GM18502 (cell line): Measurements from ENCODE around the gene PHYKPL.
"Not testable (repeated sequence)": the region's sequence is repeated elsewhere in the genome, so short reads cannot be mapped to it uniquely, and the experiment has no call there.

Experiments used
- ATAC-seq: cut with Tn5 transposase; IDR thresholded peaks from one replicate; pipeline ENCODE4 v1.9.1; 2021; ENCODE audit warnings: mild to moderate bottlenecking; ENCODE audit not compliant: unreplicated experiment, poor library complexity

The PHYKPL gene

DNA sequence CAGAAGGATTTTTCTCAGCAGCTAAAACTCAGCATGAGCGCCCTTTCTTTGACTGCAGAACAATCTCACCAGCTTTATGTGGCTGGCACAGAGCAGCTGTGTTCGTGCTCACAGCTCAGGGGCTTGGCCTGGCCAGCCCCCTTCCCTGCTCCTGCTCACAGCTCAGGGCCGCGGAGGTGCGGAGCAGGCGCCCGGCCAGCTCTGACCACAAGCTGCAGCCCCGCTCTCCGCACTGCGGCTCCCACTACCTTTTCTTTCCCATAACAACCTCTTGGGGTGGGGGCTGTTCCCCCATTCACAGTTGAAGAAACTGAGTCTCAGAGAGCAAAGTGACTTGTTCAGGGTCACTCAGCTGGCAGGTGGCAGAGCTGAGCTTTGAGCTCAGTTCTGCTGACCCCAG is 34.0 kb upstream of the PHYKPL start:
- ATAC-seq: no peak

DNA sequence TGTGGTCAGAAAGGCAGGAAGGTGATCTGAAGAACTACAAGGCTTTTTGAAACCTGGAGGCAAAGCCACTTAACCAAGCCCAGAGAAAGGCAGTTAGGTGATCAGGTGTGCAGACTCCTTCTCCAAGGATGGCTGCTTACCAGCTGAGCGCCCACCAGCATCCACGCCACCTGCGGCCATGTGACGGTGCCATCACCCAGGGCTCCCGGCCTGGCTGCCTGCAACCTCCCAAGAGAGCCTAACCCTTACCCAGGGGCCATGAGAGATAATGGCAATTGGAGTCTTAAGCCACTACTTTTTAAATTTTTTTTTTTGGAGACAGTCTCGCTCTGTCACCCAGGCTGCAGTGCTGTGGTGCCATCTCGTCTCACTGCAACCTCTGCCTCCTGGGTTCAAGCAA is 33.1 kb upstream of the PHYKPL start:
- no peak for ATAC-seq

DNA sequence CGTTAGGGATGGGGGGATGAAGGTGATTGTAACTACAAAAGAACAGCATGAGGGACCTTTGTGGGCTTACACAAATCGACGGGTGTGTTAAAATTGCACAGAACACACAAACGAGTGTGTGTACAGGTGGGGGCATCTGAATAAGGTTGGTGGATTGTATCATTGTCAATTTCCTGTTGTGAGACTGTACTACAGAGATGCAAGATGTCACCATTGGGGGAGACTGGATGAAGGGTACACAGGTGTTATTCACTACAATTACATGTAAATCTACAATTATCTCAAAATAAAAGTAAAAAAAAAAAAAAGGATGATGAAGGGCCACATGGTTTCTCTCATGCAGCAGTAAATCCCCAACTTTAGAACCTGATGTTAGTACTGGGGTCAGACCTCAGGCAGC is 31.4 kb upstream of the PHYKPL start:
- ATAC-seq: no peak

DNA sequence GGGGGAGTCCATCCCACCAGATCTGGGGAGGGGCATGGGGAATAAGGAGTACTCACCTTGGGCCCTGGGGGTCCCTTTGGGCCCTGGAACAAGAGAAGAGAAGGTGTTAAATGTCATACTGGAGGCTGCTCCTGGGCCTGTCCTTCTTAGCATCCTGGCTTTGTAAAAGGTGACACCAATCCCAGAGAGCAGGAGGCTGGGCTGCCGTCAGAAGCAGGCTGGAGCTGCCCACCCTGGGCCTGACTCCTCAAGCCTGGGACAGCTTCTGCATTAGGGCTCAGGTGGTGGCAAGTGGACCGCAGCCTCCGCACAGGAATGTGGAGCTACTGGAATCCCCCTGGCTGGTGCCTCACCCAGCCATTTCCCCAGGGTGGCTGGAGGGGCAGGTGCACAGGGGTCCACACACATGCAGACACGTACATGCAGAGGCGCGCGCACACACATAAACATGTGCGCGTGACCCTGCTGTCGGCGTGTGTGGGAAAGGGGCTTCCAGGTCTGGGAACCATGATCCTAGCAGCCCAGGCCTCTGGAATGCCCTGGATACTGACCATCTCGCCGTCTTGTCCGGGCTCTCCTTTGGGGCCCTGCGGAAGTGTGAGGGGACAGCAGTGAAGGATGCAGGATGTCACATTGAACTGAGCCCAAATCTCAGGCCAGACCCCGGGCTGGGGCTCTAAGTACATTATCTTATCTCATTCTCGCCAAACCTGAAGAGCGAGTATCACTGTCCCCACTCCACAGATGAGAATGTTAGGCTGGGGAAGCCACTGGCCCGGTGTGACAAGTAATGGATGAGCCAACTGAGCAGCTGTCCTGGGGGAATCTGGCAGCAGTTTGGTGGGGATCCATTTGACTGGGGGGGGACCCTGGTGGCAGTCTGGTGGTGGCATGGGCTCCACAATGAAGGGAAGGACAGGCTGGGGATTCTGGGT is 29.3 kb upstream of the PHYKPL start:
- ATAC-seq: no peak

DNA sequence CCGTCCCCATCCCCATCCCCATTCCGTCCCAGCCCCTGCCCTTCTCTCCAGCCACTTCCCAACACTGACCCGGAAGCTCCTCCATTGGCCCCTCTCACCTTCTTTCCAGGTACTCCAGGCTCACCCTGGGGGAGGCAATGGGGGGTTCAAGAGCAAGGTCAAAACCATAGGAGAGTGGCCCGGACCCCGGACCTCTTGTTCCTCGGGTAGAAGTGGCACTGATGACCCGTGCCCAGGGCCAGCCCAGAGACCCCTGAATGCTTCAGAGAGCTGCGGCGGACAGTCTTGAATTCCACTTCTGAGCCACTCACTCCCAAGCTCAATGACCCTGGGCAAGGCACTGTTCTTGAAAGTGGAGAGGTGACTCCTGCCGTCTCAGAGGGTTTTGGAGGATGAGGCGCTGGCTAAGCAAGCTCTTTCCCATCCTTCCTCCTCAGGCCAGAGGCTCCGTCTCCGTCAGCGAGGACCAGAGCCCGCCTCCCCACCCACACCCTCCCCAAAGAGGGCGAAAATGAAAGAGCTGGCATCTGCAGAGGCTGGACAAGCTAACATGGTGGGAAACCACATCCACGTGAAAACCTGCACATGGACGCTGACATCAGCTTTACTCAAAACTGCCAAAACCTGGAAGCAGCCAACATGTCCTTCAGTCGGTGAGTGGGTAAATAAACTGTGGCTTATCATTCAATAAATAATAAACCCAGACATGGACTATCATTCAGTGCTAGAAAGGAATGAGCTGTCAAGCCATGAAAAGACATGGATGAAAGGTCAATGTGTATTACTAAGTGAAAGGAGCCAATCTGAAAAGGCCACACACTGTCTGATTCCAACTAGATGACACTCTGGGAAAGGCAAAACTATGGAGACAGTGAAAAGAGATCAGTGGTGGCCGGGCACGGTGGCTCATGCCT is 27.3 kb upstream of the PHYKPL start:
- ATAC-seq: no peak

DNA sequence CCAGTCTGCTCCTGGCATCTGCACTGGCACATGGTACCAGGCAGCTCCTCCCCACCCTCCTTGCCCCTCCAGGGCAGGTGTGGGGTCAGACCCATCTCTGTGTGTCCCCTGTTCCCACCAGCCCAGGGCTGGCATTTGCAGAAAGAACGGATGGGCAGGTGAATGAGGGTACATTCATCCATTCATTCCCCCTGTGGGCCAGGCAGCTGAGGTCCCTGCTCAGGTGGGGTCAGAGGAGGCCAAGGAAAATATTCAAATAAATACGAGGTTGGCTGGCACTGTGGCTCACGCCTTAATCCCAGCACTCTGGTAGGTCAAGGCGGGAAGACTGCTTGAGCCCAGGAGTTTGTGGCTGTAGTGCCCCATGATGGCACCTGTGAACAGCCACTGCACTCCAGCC is 25.0 kb upstream of the PHYKPL start:
- no peak for ATAC-seq

DNA sequence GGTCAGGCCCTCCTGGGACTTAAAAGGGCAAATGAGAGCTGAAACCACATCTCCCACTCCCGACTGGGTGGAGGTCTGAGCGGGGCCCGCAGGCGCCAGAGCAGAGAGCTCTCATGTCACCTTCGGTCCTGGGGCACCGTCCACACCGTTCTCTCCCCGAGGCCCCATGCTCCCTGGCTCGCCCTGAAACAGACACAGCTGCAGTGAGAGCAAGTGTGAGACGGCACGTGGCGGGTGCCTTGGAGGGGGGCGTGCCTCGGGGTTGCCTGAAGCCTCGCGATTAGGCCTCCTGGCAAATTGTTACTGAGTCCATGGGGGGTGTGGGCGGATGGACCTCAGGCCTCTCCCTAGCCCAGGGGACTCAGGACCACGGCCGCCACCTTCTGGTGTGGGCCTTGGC is 24.1 kb upstream of the PHYKPL start:
- no peak for ATAC-seq

DNA sequence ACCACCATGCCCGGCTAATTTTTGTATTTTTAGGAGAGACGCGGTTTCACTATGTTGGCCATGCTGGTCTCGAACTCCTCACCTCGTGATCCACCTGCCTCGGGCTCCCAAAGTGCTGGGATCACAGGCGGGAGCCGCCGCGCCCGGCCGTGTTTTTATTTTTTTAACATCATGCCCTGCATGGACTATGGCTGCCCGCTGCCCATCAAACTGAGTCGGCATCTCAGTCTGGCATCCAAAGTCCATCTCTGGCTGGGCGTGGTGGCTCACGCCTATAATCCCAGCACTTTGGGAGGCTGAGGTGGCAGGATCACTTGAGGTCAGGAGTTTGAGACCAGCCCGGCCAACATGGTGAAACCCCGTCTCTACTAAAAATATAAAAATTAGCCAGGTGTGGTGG is 21.0 kb upstream of the PHYKPL start:
- ATAC-seq: not testable (repeated sequence)

DNA sequence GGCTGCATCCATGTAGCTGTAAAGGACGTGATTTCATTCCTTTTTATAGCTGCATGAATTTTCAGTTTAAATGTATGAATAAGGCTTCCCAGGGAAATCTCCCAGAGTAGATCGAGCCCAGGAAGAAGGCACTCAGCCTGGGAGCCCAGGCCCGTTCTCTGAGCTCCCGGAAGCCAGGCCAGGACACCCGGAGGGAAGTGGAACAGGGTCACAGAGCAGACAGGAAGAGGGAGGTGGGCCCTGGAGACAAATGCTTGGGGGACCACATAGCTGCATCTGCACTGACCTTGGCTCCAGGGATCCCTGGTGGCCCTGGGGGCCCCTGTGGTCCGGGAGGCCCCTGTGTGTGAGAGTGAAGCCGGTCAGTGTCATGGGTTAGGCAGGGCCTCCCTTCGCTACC is 19.7 kb upstream of the PHYKPL start:
- ATAC-seq: no peak

DNA sequence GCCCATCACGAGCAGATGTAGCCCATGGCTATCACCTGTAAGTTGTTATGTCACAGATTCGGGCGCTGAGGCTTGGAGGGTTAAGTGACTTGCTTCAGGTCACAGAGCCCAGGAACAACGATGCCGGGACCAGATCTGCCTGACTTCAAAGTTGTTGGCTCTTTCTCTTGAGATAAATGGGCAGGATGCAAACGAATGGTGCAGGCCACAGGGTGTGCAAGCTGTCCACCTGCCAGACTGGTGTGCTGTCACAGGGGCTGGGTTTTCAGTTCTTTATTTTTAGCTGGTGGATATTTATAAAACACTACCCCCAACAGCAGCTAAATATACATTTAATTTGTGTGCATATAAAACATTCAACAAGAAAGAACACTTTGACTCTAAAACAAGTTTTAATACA is 17.7 kb upstream of the PHYKPL start:
- ATAC-seq: no peak

DNA sequence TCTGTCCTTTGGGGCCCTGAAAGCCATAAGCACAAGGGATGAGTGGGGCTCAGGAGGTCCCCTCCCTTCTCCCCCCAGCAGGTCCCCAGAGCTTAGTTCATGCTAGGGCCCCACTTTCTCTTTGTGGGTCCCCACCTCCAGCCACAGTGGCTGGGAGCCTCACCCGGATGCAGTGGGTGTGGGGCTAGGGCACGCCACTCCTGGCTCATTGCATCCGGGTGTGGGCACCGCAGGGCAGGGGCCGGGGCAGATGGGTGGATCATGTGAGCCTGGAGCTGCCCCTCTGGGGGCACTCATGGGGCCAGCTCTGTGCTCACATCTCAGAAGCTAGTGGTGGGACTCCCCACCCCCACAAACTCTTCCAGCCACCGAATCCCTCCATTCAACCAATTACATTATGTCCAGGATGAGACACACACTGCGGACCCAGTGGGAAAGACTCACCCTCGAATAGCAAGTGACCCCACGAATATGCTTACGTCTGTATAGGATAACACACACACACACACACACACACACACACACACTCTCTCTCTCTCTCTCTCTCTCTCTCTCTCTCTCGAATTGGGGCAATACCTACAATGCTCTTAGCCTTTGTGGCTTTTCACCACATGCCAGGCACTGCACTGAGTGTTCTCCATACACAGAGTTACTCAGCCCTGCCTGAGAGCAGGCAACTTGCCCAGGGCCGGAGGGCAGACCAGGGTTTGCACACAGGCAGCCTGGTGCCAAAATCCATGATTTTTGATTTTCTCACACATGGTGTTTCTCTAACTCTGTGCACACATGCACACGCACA is 16.8 kb upstream of the PHYKPL start:
- no peak for ATAC-seq

DNA sequence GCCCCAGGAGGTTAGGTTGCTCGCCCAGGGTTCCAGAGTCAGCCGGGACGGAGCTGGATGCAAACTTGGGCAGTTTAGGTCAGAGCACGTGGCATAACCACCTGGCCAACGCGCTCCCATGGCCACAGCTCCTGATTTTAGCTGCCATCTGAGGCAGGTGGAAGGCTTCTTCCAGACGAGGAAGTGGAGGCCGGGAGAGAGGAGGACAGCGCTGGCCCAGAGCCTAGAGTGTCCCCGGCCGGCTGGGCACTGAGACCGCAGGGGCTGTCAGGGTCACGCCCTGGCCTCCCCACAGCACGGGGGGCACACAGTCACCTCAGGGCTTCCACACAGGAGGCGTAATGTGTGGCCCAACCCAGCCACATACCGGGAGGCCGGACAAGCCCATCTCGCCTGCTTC is 16.1 kb upstream of the PHYKPL start:
- ATAC-seq: no peak

DNA sequence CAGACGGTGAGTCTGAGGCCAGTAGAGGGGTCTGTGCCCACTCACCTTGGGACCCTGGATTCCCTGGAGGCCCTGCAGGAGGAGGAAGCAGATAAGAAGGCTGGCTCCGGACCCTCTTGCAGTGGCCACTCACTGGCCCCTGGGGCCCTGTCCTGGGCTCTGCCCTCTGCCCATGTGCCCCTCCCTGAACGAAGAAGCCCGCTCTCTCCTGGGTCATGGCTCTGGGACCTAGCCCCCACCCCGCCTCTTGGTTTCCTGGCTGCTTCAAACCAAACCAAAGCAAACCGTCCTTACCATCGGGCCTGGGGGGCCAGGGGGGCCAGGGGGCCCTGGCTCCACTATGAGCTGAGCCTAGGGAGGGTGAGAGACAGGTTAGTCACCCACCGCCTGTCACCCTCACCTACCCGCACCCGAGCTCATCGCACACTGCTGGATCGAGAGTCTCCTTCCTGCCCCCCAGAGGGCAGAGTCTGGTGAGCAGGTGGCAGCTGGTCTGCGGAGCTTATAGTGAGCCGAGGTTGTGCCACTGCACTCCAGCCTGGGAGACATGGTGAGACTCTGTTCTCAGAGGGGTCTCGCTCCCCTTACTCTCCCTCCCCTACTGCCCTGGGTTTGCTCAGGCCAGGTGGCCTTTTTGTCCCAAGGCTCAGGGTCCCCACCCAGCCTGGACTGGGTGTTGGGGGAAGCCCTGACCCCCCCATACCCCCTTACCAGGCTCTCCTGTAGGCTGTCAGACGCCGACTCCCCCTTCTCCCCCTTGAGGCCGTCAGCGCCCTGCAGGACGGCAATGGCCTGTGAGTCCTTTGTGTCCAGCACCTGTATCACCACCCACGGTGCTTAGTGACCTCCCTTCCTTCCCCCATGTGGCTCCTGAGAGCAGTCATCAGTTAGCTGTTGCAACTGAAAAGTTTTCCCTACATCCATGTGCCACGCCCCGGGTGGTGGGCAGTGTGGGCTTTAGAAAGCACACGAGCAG is 15.2 kb upstream of the PHYKPL start:
- no peak for ATAC-seq

DNA sequence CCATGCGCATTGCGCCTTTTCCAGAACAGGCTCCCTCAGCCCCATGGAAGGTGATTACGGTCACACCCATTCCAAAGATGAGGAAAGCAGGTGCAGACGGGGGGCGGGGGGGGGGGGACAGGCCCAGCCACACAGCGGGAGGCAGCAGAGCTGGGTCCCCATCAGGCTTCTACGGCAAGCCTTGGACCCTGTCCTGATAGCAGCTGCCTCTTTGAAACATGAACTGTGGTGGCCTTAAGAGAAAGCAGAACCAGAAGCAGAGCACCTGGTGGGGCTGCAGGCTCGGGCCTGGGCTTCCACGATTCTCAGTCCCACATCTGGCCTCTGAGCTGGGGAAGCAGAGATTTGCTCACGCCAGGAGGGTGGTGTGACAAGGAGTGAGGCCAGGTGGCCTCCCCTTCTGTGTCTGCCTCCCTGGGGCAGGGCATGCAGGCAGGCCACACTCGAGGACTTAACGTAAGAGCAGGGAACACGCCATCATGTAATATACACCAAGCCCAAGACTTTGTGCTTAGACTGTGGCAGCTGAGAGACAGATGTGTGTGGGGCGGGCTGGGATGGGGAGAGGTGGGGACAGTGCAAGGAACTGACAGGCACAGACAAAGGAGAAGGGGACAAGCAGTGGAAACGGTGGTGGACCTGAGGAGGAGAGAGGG is 14.2 kb upstream of the PHYKPL start:
- no peak for ATAC-seq

DNA sequence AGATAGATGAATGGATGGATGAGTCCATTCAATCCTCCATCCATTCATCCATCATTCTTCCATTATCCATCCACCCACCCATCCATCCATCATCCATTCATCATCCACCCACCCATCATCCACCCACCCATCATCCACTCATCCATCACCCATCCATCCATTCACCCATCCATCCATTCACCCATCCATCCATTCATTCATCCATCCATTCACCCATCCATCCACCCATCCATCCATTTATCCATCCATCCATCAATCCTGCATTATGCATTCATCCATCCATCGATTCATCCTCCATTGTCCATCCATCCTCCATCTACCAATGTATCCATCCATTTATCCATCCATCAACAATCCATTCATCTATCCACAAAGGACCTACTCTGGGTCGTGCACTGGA is 12.8 kb upstream of the PHYKPL start:
- no peak for ATAC-seq

DNA sequence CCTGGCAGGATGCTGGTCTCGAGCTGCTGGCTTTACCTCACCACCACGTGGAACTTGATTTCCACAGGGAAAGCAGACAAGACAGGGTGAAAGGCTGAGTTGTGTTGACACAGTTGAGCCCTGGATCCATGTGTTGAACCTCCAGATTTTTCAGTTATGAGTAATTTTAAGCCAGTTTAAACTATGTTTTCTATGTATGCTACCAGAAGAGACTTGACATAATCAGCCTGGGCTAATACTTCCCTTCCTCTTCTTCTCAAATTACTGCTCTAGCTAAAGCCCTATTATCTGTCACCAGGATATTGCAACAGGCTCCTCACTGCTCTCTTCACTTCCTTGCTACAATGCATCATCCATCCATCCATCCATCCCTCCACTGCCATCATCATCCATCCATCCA is 12.0 kb upstream of the PHYKPL start:
- no peak for ATAC-seq

DNA sequence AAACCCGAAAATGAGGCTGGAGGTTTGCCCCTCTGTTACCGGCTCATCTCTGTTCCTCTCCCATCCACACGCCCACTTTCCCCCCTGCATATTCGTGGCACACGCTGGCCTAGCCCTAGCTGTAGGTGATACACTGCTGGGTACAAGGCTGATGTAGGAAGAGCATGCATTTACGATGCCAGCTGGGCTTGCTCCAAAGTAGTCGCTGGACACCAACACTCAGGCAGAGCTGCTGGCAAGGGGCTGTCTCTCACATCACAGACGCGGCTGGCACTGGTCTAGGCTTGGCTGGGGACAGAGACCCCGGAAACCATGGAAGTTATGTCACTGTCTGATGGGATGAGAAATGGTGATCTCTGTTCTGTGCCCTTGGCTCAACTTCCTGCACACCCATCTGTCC is 9.8 kb upstream of the PHYKPL start:
- ATAC-seq: no peak

DNA sequence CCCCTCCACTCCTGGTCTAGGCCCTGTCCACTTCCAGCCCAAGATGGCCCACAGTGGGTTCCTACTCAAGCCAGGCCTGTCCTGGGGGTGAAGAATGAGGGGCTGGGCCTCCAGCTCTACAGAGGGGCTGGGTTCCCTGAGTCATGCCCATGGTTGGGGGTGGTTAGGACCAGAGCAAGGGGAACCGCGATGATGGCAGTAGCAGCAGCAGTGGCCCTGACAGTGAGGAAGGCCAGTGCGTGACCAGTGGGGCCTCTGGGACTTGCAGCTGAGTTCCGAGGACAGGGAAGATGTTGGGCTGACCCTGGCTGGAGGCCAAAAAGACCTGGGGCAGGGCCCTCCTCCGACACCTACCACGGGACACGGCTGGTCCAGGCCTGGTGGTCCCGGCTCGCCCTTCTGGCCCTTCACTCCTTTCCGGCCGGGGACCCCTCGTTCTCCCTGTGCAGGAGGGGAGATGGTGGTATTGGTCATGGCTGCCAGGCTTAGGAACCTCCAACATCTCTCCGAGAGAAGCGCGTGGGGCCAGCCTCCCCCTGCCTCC is 9.2 kb upstream of the PHYKPL start:
- ATAC-seq: no peak

DNA sequence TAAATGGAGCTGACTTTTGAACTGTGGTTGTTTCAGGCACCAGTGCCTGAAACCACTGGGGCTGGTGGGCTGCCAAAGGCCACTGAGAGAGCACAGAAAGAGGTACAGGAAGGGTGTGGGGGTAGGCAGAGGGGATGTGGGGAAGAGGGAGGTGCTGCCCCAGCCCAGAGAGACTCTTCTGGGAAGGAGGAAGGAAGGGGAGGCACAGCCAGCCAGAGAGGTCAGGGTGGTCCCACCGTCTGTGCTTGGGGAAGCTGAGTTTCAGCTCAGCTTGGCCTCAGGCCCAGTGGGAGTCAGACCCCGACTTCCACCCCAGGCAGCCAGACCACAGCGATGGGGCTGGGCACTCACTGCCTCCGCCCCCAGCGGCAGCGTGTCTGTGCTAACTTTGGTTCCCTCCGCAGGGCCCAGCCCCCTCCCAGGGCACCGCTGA is 8.6 kb upstream of the PHYKPL start:
- ATAC-seq: no peak
